SU-DHL-6 (cell line): ENCODE measurements around the gene KMT2B.

ENCODE experiments used
- H2AFZ ChIP-seq: fragments of 200-600 bp; sonication (generic); 2 replicates; pipeline ENCODE4 v1.6.1; 2014; ENCODE audit warnings: low read depth, mild to moderate bottlenecking, moderate library complexity, mixed read lengths, antibody characterized with exemption, low read length; ENCODE audit not compliant: severe bottlenecking
- H3F3A ChIP-seq: fragments of 200-600 bp; shearing (Covaris generic); 2 replicates; pipeline ENCODE4 v1.6.0; 2016; ENCODE audit warnings: antibody characterized with exemption, mild to moderate bottlenecking; ENCODE audit not compliant: insufficient read depth
- H3K27ac ChIP-seq: fragments of 200-600 bp; sonication (generic); 2 replicates; pipeline ENCODE4 v1.5.1; 2016; ENCODE audit warnings: low read depth, mild to moderate bottlenecking, low read length, moderate library complexity, mixed read lengths
- H3K27me3 ChIP-seq: fragments of 200-600 bp; sonication (generic), shearing (Covaris generic); 2 replicates; pipeline ENCODE4 v1.6.0; 2014; ENCODE audit warnings: mild to moderate bottlenecking, low read length
- H3K36me3 ChIP-seq: fragments of 200-600 bp; sonication (generic); 2 replicates; pipeline ENCODE4 v1.6.1; 2014; ENCODE audit warnings: mild to moderate bottlenecking, low read length, mixed read lengths
- H3K4me2 ChIP-seq: fragments of 300-600, 200-600 bp; shearing (Covaris generic), sonication (generic); 2 replicates; pipeline ENCODE4 v1.6.0; 2014; ENCODE audit warnings: low read length, low read depth, mild to moderate bottlenecking; ENCODE audit not compliant: poor library complexity, severe bottlenecking
- H3K4me3 ChIP-seq: fragments of 200-600 bp; sonication (generic); 2 replicates; pipeline ENCODE4 v1.5.1; 2014; ENCODE audit warnings: antibody characterized with exemption, low read length, mild to moderate bottlenecking, mixed read lengths; ENCODE audit not compliant: insufficient read depth, poor library complexity, severe bottlenecking
- H3K79me2 ChIP-seq: fragments of 200-600 bp; sonication (generic); 2 replicates; pipeline ENCODE4 v1.6.1; 2014; ENCODE audit warnings: mild to moderate bottlenecking, low read length, moderate library complexity; ENCODE audit not compliant: insufficient read depth
- H3K9ac ChIP-seq: fragments of 200-600 bp; sonication (generic); 2 replicates; pipeline ENCODE4 v1.7.0; 2014; ENCODE audit warnings: mild to moderate bottlenecking, low read length
- H3K9me2 ChIP-seq: fragments of 200-600 bp; sonication (generic); replicated peaks from 2 replicates; pipeline ENCODE4 v1.6.1; 2014; ENCODE audit warnings: low read length; ENCODE audit not compliant: insufficient read depth
- H3K9me3 ChIP-seq: fragments of 200-600 bp; sonication (generic); 2 replicates; pipeline ENCODE4 v1.6.1; 2014; ENCODE audit warnings: low read length, mixed read lengths; ENCODE audit not compliant: insufficient read depth
- H4K20me1 ChIP-seq: fragments of 200-600 bp; sonication (generic); 2 replicates; pipeline ENCODE4 v1.6.1; 2014; ENCODE audit warnings: low read depth, mild to moderate bottlenecking, antibody characterized with exemption, low read length, moderate library complexity, mixed read lengths
- EZH2phosphoT487 ChIP-seq: fragments of 200-600 bp; sonication (generic), shearing (Covaris generic); conservative IDR thresholded peaks from 2 replicates; pipeline ENCODE4 v1.6.1; 2018; ENCODE audit warnings: mild to moderate bottlenecking, antibody characterized with exemption, low read length, moderate library complexity, mixed read lengths
- TF ChIP-seq, protein P1 (sequence below): fragments of 200-600 bp; sonication (generic); IDR thresholded peaks from one replicate; pipeline ENCODE4 v1.5.1; 2017; ENCODE audit warnings: antibody characterized with exemption, mild to moderate bottlenecking, low read length, moderate library complexity; ENCODE audit not compliant: insufficient read depth, poor library complexity, severe bottlenecking

KMT2B gene

DNA sequence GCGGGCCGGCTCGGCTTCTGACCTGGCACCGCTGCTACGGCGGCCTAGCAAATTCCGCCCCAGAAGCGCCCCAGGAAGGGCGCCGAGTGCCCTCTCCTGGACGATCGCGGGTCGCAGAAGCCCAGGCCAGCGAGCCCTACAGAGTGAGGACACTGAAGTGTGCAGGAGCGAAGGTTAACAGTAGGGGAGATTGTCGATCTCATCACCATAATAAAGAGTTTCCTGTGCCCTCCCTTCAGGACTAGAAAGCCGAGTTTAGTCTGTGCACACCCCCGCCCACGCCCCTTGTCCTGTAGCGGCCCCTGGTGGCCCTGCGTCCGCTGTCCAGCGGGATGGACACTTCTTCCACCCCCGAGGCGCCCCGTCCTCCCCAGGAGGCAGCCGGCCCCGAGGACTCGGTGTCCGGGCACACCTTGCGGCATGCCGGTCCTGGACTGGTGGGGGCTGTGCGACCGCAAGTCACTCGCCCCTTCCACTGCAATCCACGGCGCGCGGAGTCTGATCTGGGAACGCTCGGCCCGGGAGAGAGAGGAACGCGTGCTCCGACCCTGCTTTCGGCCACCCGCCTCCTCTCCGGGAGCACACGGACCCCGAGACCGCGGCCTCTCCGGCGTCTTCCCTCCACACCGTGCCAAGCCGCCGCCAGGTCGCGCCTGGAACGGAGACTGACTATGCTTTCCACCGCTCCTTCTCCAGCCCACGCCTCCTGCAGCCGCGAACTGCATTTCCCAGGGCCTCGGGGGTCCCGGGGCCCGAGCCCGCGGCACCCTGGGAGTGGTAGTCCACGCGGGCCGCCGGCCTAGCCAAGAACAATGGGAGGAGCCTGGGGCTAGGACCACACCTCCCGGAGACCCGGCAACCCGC lies 770 bp upstream of the KMT2B start:
- no peaks in the 10 kb centered on the region for H4K20me1 ChIP-seq
- peak overlapping the region; percentile 66 for H2AFZ ChIP-seq
- H3K9ac ChIP-seq: peak overlapping the region; percentile 72
- TF ChIP-seq, protein P1, sequence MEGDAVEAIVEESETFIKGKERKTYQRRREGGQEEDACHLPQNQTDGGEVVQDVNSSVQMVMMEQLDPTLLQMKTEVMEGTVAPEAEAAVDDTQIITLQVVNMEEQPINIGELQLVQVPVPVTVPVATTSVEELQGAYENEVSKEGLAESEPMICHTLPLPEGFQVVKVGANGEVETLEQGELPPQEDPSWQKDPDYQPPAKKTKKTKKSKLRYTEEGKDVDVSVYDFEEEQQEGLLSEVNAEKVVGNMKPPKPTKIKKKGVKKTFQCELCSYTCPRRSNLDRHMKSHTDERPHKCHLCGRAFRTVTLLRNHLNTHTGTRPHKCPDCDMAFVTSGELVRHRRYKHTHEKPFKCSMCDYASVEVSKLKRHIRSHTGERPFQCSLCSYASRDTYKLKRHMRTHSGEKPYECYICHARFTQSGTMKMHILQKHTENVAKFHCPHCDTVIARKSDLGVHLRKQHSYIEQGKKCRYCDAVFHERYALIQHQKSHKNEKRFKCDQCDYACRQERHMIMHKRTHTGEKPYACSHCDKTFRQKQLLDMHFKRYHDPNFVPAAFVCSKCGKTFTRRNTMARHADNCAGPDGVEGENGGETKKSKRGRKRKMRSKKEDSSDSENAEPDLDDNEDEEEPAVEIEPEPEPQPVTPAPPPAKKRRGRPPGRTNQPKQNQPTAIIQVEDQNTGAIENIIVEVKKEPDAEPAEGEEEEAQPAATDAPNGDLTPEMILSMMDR: peak; percentile 85
- no peak for TF ChIP-seq EZH2phosphoT487
- no peaks in the 10 kb centered on the region for H3K9me2 ChIP-seq
- H3K79me2 ChIP-seq: peaks cover 22% of the 10 kb centered on the region
- H3K36me3 ChIP-seq: no peaks in the 10 kb centered on the region
- no peaks in the 10 kb centered on the region for H3K27me3 ChIP-seq
- H3K4me2 ChIP-seq: peak overlapping the region; percentile 74
- no peaks in the 10 kb centered on the region for H3F3A ChIP-seq
- H3K27ac ChIP-seq: peak overlapping the region; percentile 54
- H3K9me3 ChIP-seq: no peaks in the 10 kb centered on the region
- H3K4me3 ChIP-seq: peak overlapping the region; percentile 64

DNA sequence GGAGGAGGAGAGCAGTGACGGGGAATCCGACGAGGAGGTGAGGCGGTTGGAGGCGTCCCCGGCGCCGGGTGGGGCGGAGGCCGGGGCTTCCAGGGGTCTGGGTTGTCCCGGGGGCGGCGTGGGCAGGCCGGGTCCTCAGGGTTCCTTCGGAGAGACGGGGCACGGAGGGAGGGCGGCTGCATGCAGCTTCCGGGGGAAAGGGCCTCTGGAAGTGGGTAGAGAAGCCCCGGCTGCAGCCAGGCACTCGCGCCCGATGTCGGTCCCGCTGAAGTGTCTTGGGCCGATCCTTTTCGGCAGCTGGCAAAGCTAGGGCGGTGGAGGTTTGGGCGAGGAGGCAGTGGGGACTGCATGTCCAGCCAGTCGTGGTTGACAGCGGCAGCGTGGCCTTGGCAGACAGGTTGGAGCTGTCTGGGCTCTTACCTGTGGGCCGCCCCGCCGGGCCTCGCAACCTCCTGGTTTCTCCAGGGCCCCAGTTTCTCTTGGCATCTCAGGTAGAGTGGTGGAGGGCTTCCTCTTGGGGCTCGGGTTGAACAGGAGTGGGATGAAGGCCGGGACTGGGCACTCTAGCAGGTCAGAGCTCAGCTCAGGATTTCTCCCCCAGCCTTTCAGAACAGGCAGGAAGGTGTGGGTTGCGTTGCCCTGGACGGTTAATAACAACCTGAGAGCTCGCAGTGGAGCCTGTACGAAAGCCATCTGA lies 690 bp downstream of the KMT2B start:
- peak overlapping the region; percentile 59 for H3K27ac ChIP-seq
- no peak overlapping the region for H2AFZ ChIP-seq

DNA sequence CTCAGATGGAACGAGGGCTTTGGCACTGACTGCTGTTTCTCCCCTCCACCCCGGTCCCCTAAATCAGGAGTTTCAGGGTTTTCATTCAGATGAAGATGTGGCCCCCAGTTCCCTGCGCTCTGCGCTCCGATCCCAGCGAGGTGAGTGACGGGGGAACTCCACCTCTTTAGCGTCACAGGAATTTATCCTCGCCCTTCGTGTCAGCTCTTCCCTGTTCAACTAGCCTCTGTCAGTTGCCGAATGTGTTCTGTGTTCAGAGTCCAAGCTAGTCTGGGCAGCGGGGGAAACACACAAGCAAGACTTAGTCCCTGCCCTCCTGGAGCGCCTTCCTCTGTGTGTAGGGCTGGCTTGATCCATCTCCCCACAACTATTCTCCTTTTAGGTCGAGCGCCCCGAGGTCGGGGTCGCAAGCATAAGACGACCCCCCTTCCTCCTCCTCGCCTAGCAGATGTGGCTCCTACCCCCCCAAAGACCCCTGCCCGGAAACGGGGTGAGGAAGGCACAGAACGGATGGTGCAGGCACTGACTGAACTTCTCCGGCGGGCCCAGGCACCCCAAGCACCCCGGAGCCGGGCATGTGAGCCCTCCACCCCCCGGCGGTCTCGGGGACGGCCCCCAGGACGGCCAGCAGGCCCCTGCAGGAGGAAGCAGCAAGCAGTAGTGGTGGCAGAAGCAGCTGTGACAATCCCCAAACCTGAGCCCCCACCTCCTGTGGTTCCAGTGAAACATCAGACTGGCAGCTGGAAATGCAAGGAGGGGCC lies 1.8 kb downstream of the KMT2B start:
- Histone ChIP-seq H3K27ac (no peak overlapping the region), H3K79me2 (peaks cover 22% of the 10 kb centered on the region), H3K36me3 (no peaks in the 10 kb centered on the region), H3K9me3 (no peaks in the 10 kb centered on the region), H3K9ac (no peak overlapping the region), H2AFZ (no peak overlapping the region), H3K4me2 (peak overlapping the region; percentile 60), H3K4me3 (peak overlapping the region; percentile 65), H3F3A (no peaks in the 10 kb centered on the region), H3K9me2 (no peaks in the 10 kb centered on the region), H3K27me3 (no peaks in the 10 kb centered on the region), H4K20me1 (no peaks in the 10 kb centered on the region)
- no peak for TF ChIP-seq EZH2phosphoT487

More for the DNA sequence above, 690 bp downstream of the KMT2B start:
- no peaks in the 10 kb centered on the region for H4K20me1 ChIP-seq
- H3K9ac ChIP-seq: peak overlapping the region; percentile 69
- TF ChIP-seq, protein P1: no peak
- TF ChIP-seq EZH2phosphoT487: no peak
- H3K27me3 ChIP-seq: no peaks in the 10 kb centered on the region
- H3K9me2 ChIP-seq: no peaks in the 10 kb centered on the region
- H3K4me2 ChIP-seq: peak overlapping the region; percentile 60
- H3F3A ChIP-seq: no peaks in the 10 kb centered on the region
- H3K4me3 ChIP-seq: peak overlapping the region; percentile 65
- peaks cover 22% of the 10 kb centered on the region for H3K79me2 ChIP-seq
- H3K9me3 ChIP-seq: no peaks in the 10 kb centered on the region
- no peaks in the 10 kb centered on the region for H3K36me3 ChIP-seq
